Stimulated activated CD4-positive, alpha-beta T cell treated with anti-CD3 and anti-CD28 coated beads, Interleukin-1b, Interleukin-23, amount 100 ng/mL, for 48 hours (primary cell): ENCODE results near the gene TUT7.
"Not testable (repeated sequence)": the region's sequence is repeated elsewhere in the genome, so short reads cannot be mapped to it uniquely, and the experiment has no call there.

Experiments used
- DNase-seq: peaks from one replicate; pipeline ENCODE4 v3.0.0-alpha.2; 2020

TUT7 gene

GRCh38 chr9:86350006-86350760 lies 4.0 kb downstream of the TUT7 start:
- no peak for DNase-seq

GRCh38 chr9:86349271-86349670 lies 4.9 kb downstream of the TUT7 start:
- DNase-seq = no peak

DNA sequence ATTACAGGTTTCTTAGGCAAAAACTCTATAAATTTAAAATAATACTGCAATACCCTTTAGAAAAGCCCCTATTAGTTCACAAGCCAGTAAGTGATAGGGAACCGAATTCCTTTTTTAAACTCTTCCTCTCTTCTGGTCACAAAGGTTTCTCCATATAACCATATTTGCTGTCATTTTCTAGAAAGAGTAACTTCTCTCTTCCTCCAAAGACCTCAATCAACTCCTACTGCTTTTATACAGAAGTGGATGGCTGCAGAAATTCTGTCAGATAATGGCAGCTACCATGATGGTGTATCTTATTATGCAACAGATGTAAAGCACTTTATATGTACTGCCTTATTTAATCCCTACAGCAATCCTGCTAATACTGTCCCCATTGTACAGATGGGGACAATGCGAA lies 6.2 kb downstream of the TUT7 start:
- DNase-seq = no peak

DNA sequence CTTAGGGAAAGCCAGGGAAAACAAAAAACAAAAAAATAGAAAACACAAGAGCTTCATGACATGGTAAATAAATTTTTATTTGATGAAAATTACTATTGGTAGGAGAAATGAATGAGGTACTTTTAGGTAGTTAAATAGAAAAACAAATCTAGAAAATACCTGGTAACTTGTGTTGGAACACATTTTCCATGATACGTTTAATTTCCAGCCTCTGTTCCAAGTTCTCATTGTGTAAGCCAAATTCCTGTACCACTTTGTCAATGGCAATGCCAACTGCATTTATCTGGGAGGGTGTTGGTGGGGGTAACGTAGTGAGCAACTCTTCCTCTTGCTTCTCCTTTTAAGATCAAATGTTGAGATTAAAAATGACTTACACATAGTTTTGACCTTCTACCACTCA lies 9.4 kb downstream of the TUT7 start:
- no peak for DNase-seq

GRCh38 chr9:86342269-86342668 lies 11.9 kb downstream of the TUT7 start:
- DNase-seq = no peak

GRCh38 chr9:86341007-86341491 lies 13.2 kb downstream of the TUT7 start:
- DNase-seq = no peak

DNA sequence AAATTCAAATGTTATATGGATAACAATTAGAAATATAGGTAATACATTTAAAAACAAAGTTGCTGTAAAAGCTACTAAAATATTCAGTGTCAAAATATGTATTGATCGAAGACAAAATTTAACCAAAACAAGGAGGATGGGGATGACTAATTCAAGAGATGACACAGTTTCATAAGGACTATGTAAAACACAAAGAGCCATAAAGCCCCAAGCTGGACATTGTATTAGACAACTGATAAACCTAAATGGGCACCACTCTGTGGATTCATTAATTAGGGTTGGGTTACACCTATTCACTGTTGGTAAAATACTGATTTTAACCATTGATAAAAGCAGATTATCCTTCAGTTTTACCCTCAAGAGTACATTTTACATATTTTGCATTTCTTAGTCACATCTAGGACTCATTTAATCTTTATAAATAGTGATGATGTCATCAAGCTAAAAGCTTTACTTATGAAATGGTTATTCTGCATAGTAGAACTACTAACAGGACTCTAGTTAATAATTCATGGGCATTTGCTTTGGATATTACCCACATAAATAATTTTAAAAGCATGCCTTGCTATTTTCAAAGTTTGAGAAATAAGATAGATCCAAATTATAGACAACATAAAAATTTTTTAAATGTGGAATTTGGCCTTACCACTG lies 13.7 kb downstream of the TUT7 start:
- DNase-seq = no peak

GRCh38 chr9:86337469-86338108 lies 16.6 kb downstream of the TUT7 start:
- DNase-seq = no peak

DNA sequence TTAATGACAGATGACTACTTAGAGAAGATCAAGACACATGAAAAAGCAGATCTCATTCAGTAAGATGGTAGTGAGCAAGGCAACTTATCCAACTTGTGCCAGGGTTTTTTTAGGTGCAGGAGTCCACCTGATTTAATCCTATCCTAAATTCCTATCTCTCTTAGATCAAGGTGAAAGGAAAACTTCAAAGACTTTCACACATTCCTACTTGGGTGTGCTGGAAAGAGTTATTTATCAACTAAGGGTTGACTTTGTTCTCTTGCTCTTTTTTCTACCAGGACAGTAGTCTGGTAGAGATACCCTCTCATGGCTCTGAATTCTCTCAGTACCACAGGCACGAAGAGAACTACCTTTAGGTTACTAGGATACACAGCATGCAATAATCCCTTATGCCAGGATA lies 18.2 kb downstream of the TUT7 start:
- no peak for DNase-seq

DNA sequence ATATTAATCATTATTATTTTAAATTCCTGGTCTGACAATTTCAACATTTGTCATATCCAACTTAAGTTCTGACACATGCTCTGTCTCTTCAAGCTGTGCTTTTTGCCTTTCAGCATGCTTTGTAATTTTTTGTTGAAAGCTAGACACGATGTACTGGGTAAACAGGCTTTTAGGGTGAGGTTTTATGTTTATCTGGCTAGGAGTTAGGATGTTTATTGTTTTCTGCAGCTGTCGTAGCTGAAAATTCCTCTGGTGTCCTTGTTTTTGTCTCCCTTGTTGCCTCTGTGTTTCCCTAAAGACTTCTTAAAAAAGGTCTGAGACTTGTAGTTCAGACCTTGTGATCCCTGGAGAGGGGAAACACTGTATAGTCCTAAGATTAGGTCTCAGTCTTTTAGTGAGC lies 20.6 kb downstream of the TUT7 start:
- no peak for DNase-seq

DNA sequence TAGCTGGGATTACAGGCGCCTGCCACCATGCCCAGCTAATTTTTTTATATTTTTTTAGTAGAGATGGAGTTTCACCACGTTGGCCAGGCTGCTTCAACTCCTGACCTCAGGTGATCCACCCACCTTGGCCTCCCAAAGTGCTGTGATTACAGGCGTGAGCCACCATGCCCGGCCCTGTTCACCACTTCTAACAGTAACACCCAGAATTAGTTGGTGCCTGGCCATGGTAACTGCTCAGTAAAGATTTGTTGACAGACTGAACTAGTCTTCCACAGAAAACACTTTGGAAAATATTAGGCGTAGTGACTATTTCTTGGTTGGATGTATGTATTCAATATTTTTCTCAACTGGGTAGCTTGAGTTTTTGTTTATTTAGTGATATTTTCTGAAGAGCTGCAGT lies 24.0 kb downstream of the TUT7 start:
- DNase-seq = no peak

GRCh38 chr9:86329649-86330048 lies 24.6 kb downstream of the TUT7 start:
- no peak for DNase-seq

GRCh38 chr9:86328156-86328555 lies 26.1 kb downstream of the TUT7 start:
- DNase-seq = no peak

DNA sequence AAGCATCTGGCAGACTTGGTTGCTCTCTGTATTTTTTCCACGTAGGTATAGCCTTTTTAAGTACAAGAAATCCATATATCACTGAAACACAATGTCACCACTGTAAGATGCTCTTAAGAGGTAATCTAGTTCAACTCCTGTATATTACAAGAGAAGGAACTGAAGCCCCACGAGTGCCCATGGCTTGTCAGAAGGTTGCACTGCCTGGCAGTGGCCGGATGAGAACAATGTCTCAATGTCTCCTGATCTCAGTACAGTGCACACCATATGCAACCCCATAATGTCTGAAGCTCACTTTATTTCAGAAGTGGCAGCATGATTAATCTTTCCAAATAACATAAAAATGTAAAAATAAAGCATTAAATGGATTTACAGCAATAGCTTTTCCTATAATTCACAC lies 27.7 kb downstream of the TUT7 start:
- no peak for DNase-seq

GRCh38 chr9:86324901-86325300 lies 29.3 kb downstream of the TUT7 start:
- DNase-seq = no peak

DNA sequence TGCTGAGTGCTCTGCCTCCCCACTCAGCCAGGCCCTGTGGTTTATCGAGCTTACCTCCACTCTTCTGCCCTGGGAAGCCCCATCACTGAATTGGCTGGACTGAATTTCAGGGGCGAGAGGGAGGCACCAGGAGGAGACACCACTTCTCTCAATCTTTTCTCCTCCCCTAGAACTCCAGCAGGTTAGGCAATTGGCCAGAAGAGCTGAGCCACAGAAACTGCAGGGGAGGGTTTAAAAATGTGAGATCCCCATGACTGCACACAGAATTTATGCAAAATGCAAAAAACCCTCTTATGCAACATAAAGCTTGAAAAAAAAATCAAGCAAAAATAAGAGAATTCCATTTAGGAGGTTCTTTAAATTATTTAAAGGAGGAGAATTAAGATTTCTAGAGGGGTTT lies 29.9 kb downstream of the TUT7 start:
- DNase-seq = no peak

DNA sequence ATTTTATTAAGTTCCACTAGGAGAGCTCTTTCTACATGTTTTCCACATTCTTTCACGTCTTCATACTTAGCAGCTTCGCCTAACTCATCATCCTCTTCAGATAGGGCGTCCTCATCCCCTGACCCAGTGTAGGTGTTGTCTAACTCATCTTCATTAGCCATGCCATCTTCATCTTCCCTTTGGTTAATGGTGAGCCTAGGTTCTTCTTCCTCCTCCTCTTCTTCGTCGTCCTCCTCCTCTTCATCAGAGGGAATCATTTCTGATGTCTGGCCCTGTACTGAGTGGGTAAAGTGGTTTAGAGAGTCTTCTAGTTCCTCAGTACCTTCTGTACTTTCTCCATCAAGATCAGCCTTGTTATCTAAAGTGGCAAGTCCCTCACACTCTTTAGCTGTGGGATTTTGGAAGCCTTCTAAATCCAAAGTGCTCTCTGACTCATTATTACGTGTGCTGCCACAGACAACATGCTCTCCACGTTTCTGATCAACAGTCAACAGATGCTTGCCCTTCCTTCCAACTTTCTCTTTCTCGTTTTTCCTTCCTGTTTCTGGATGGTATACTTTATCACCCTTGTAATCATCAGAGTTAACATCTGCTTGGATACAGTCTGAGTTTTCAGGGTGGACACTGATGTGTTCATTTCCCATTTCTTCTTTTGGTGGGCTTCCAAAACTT lies 31.1 kb downstream of the TUT7 start:
- no peak for DNase-seq

DNA sequence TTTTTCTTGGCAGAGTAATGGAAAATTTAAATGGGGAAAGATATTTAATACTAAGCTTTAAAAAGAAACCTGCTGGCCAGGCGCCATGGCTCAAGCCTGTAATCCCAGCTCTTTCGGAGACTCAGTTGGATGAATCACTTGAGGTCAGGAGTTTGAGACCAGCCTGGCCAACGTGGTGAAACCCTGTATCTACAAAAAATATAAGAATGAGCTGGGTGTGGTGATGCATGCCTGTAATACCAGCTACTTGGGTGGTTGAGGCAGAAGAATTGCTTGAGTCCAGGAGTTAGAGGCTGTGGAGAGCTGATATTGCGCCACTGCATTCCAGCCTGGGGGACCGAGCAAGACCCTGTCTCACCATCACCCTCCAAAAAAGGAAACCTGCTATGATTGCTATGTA lies 32.8 kb downstream of the TUT7 start:
- no peak for DNase-seq

GRCh38 chr9:86318187-86318586 lies 36.0 kb downstream of the TUT7 start:
- no peak for DNase-seq

DNA sequence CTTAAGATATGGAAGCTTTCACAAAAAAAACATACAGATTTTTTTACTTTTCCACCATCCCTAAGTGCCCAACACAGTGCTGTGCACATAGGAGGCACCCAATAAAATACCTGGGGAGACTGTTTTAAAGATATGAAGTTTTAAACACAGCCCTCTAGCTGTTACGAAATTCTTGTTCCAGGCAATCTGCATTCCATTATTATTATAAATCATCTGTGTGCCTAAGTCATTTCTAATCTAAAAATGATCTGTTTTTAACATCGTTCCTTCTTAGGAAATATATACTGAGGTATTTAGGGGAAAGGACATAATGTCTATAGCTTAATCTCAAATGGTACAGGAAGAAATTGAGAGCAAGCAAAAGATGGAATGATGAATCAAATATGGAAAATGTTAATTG lies 39.1 kb downstream of the TUT7 start:
- no peak for DNase-seq

- not testable (repeated sequence) for DNase-seq
These were observed 41.3 kb downstream of the TUT7 start for GRCh38 chr9:86312959-86313358.

- DNase-seq = no peak
These were observed 45.5 kb downstream of the TUT7 start for GRCh38 chr9:86308687-86309086.

DNA sequence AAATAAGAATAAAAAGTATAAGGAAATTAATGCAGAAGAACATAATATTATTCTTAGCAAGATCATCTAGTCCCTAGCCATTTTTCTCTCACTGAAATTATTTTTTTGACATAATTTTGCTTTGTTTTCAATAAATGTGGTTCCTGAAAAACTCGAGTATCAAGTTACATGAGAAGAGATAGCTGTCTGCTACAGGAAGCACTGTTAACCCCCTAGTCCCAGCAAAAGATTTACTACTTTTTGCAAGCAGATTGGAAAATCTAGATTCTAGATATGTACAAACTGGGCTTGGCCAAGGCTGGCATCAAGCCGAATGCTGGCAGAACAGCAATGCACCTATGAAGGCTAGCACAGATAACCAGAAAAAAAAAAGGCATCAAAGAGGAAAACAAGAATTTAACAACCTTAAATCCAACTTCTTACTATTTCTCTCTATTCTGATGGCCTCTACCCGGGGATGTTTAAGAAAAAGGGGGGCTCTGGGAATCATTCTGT lies 49.9 kb downstream of the TUT7 start:
- no peak for DNase-seq
